Psoas muscle (tissue), 8 donors: ENCODE results near the gene WDR5. TPM values are rescaled to one million over a fixed set of nuclear protein-coding genes. Genes with fewer than 3 reads are reported as not detected.

ENCODE experiments used
- ATAC-seq, 4 donors: fragments of 200-7000 bp; cut with Tn5 transposase; one replicate each; pipeline ENCODE4 v1.9.1; 2020; ENCODE audit warnings: moderate library complexity in 3 of 4, mild to moderate bottlenecking in 2 of 4
- DNase-seq, 2 donors: peaks; one replicate each; pipeline ENCODE4 v3.0.0-alpha.2; 2020
- H3K27ac ChIP-seq: fragments of 200-600 bp; one replicate; pipeline ENCODE4 v1.8.0; 2022
- H3K27me3 ChIP-seq, 3 donors: fragments of 200-600 bp in 1 of 3; one replicate each; pipeline versions ENCODE4 v1.6.1 to v1.8.0; 2013 to 2022; ENCODE audit warnings: low read length in 2 of 3, mild to moderate bottlenecking in 2 of 3, moderate library complexity in 1 of 3; ENCODE audit not compliant: insufficient read depth in 3 of 3
- H3K36me3 ChIP-seq, 2 donors: fragments of 200-600 bp in 1 of 2; one replicate each; pipeline versions ENCODE4 v1.6.1 to v1.8.0; 2013 to 2022; ENCODE audit warnings: low read depth in 1 of 2, mild to moderate bottlenecking in 1 of 2, moderate library complexity in 1 of 2; ENCODE audit not compliant: insufficient read depth in 1 of 2
- H3K4me1 ChIP-seq: fragments of 200-600 bp; one replicate; pipeline ENCODE4 v1.8.0; 2022
- H3K4me3 ChIP-seq: fragments of 200-600 bp; one replicate; pipeline ENCODE4 v1.8.0; 2022; ENCODE audit warnings: mild to moderate bottlenecking
- H3K9me3 ChIP-seq: fragments of 200-600 bp; one replicate; pipeline ENCODE4 v1.8.0; 2022
- WGBS, 3 donors: extraction: QIAGEN DNeasy Blood & Tissue Kit; methylation state at CpG; one replicate each; pipeline versions ENCODE4 v1.1.6 to v1.1.7; 2013; 5-methylcytosine and 5-hydroxymethylcytosine counted together
- intact Hi-C, 2 donors: fragments of 100-400 bp; cut with DNase I; formaldehyde crosslinking; loops; one replicate each; pipeline versions ENCODE4 v1.11.0 to v1.14.2; 2022
- polyA plus RNA-seq, 3 donors: library from polyadenylated mRNA; stranded (reverse); fragments of 200-250 nt; gene quantifications; one replicate each; pipeline ENCODE4 v1.2.3, GENCODE V29; 2013
- total RNA-seq, 4 donors: library from RNA; stranded (reverse); fragmentation: NEBNext Ultra II Directional in 2 of 4; extraction: Animal tissue kit (Norgen Biotek cat#: 25700) in 2 of 4; gene quantifications; one replicate each; pipeline versions ENCODE4 v1.2.1 to v1.2.4, GENCODE V29; 2021 to 2023
- TF ChIP-seq, protein P1 (sequence below): fragments of 200-600 bp; IDR thresholded peaks from one replicate; pipeline ENCODE4 v1.8.0; 2022; ENCODE audit warnings: antibody characterized with exemption
- donor health status: healthy with polysubstance abuse.
- donor health status: DM: no; HTN: no; CAD: no; lungs with moderate emphysema.
- donor health status: Bipolar disorder and iron deficiency.
- donor health status: healthy.
- donor health status: DM: yes; HTN: yes; CAD: no.
- donor health status: DM: no; HTN: no; CAD: no.
- donor health status: DM: no; HTN: no; CAD: no.
- donor health status: DM: yes; HTN: yes; CAD: no.

The WDR5 gene
- total and polyA plus RNA-seq, 7 donors: 21.4 to 52.0 (median 30.1) TPM

DNA sequence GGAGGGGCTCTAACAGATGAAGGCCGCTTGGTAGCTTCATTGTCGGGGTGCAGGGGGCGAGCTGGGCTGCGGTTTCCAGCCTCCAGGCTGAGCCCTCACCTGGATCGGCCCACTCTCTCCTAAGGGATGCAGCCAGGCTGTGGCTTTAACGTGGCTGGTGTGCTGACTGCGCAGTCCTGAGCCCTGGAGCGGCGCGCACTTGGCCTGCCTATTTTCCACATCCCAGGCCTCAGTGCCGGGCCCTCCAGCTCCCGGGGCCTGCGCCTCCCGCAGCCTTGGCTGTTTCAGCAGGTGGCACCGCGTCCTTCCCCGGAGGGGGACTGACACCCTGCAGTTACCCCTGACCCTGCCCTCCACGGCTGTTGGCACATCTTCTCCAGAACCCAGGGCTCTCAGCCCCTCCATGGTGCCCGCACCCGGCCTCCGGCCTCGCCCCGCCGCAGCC is 27.1 kb downstream of the WDR5 start:
- DNase-seq (peak in 1 of 2 donors; percentile 37), ATAC-seq (no peak)
- no peaks in the 10 kb centered on the region for H3K9me3 ChIP-seq
- 35 to 42% (median 40%) methylated on average over 21 to 24 of the region's 24 CpGs for WGBS, 3 donors
- H3K27ac ChIP-seq: no peak overlapping the region
- intact Hi-C loops: no loop called here
- no peak overlapping the region for H3K4me3 ChIP-seq
- no peaks in the 10 kb centered on the region for H3K27me3 ChIP-seq
- peaks cover 7 to 18% of the 10 kb centered on the region in 2 donors for H3K36me3 ChIP-seq
- H3K4me1 ChIP-seq: peaks cover 10% of the 10 kb centered on the region
- TF ChIP-seq, protein P1, sequence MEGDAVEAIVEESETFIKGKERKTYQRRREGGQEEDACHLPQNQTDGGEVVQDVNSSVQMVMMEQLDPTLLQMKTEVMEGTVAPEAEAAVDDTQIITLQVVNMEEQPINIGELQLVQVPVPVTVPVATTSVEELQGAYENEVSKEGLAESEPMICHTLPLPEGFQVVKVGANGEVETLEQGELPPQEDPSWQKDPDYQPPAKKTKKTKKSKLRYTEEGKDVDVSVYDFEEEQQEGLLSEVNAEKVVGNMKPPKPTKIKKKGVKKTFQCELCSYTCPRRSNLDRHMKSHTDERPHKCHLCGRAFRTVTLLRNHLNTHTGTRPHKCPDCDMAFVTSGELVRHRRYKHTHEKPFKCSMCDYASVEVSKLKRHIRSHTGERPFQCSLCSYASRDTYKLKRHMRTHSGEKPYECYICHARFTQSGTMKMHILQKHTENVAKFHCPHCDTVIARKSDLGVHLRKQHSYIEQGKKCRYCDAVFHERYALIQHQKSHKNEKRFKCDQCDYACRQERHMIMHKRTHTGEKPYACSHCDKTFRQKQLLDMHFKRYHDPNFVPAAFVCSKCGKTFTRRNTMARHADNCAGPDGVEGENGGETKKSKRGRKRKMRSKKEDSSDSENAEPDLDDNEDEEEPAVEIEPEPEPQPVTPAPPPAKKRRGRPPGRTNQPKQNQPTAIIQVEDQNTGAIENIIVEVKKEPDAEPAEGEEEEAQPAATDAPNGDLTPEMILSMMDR: no peak

DNA sequence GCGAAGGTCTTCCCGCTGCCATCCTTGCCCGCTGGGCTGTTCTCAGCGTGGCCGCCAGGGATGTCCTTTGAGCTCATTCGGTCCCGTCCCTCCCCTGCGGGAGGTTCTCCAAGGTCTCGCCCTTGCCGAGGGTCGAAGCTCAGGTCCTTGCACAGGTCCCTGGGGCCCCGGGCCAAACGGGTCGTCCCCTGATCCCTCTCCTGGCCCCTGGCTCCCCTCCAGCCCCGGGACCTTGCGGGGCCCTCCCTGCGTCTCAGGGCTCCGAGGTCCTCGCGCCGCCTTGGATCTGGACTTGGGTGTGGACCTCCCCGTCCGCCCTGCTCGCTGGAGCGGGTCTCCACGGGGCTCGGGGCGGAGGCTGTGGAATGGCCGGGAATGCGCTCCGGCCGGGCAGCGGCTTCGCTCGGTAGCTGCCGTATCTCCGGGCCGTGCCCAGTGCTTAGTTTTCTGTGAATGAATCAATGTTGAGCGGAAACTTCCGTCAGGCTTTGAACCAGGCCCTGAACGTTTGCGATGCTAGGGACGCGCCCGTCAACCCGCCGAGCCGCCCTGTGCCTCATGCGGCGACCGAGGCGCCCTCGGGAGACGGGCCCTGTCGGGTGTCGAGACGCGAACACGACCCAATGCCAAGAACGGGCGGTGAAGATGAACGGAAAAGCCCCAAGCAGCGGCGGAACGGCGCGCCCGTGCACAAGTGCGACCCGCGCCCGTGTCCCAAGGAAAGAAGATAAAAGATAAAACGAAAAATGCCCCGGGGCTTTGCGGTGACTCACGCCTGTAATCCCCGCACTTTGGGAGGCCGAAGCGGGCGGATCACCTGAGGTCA is 27.7 kb downstream of the WDR5 start:
- peak in 1 of 4 donors; percentile 27 for ATAC-seq
- TF ChIP-seq, protein P1: peak; percentile 44
- peak; percentile 77 to 84 for DNase-seq
- intact Hi-C loops: loop anchor here in 1 of 2 donors (1.0 kb wide), 1 partner anchor 28 kb away; no protein-coding TSS in a partner anchor
- Histone ChIP-seq H3K4me3 (no peak overlapping the region), H3K27ac (no peak overlapping the region), H3K36me3 (peaks cover 7 to 11% of the 10 kb centered on the region in 2 donors), H3K9me3 (no peaks in the 10 kb centered on the region), H3K27me3 (no peaks in the 10 kb centered on the region), H3K4me1 (peaks cover 10% of the 10 kb centered on the region)
- 1 to 2% (median 1%) methylated on average over 79 to 80 of the region's 80 CpGs for WGBS, 3 donors

DNA sequence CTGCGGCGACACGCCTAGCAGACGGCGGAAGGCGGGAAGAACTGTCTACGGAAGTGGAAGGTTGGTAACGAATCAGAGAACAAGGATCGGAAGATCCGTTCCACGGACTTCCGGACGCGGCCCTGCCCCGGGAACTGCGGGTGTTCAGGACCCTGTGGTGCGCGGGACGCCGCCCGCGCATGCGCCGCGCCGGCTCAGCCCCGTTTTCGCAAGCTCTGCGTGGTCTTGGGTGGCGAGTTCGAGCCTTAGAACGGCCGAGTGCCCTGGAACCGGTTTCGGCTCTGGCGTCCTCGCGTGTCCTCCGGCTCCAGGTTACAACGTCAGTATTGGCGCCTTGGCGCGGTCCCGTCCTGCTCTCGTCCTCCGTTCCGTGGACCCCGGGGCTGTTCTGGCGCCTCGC is 29.0 kb downstream of the WDR5 start:
- 0% methylated on average over 45 to 50 of the region's 50 CpGs for WGBS, 3 donors
- no peaks in the 10 kb centered on the region for H3K9me3 ChIP-seq
- H3K27me3 ChIP-seq: no peaks in the 10 kb centered on the region
- intact Hi-C loops: loop anchor here in 1 of 2 donors (1.0 kb wide), 1 partner anchor 30 kb away; no protein-coding TSS in a partner anchor
- no peak overlapping the region for H3K27ac ChIP-seq
- TF ChIP-seq, protein P1: no peak
- peaks cover 10% of the 10 kb centered on the region for H3K4me1 ChIP-seq
- no peak overlapping the region for H3K4me3 ChIP-seq
- peaks cover 0 to 6% of the 10 kb centered on the region in 2 donors for H3K36me3 ChIP-seq
- ATAC-seq (no peak), DNase-seq (no peak)

DNA sequence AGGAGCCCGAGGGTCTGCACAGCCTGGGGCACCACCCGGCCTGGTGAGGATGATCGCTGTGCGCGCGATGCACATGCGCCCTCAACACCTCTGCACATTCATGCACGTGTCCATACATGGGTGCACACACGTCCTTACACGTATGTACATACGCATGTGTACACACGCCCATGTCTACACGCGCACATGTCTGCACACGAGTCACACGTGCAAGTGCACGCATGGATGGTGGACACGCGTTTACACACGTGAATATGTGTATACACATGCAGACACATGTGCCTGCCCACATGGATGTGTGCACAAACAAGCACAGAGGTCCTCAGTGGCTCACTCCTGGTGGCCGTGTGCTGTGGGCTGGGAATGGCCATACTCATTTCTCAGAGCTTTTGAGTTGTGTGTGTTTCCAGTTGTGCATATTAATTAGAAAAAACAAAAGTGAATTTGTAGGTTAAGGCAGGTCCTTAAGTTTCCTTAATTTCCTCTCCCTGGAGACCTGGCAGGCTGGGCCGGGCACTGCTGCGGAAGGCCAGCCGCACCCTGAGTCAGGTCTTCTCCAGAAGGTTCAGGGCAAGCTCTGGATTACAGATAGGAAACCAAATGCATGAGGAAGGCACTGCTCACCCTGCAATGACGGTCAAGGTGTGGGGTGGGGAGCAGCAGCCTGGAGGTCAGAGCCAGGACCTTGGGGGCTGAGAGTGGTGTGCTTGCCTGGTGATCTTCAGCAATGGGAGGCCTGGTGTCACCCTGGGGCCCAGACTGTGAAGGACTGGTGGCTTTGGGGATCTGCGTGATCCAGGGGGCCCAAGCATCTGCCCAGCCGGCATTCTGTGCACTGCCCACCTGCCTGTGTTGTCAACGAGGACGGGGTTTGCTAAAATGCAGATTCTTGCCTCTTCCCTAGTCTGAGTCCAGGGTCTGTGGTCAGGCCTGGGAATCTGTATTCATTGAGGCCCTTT is 29.8 kb downstream of the WDR5 start:
- Histone ChIP-seq H3K27me3 (no peaks in the 10 kb centered on the region), H3K27ac (no peak overlapping the region), H3K36me3 (no peaks in the 10 kb centered on the region), H3K4me1 (peaks cover 10% of the 10 kb centered on the region), H3K9me3 (no peaks in the 10 kb centered on the region), H3K4me3 (no peak overlapping the region)
- TF ChIP-seq, protein P1: no peak
- ATAC-seq (no peak), DNase-seq (peak; percentile 40 to 67)
- WGBS, 3 donors: 36 to 41% (median 38%) methylated on average over 29 of the region's 29 CpGs
- intact Hi-C loops: no loop called here
